Measurements from ENCODE around the gene PARD6A. TPM values are rescaled to one million over a fixed set of nuclear protein-coding genes. Genes with fewer than 3 reads are reported as not detected.
A peak's percentile ranks its signal among the peaks of the same experiment; 100 is the strongest.

Gene PARD6A
- total and polyA plus RNA-seq, 2 of the 13 experiments (the other 11 are each of a cell fraction or from before 2014, with no cell fraction given) = 3.5 to 4.3 TPM

GRCh38 chr16:67659675-67660563, 841 bp upstream of the PARD6A start, which contains the start of gene ACD (continued):
- TF ChIP-seq JDP2 (CRISPR knock-in tag; IDR thresholded peaks at IDR 0.05; ENCODE audit: borderline replicate concordance) (no peak), STAT6 (CRISPR knock-in tag; IDR thresholded peaks at IDR 0.05; ENCODE audit: borderline replicate concordance) (peak; percentile 76; the same call in 1 of the 2 replicates), RFXANK (CRISPR knock-in tag; IDR thresholded peaks at IDR 0.05) (no peak), SOX13 (IDR thresholded peaks at IDR 0.05) (peak; percentile 11; the same call in 1 of the 2 replicates), SOX13 (CRISPR knock-in tag; conservative IDR thresholded peaks at IDR 0.05 in 1 of 2, IDR thresholded peaks at IDR 0.05 in 1 of 2) (no peak), ZNF619 (CRISPR knock-in tag; IDR thresholded peaks at IDR 0.05) (no peak; the same call in none of the 2 replicates), ZNF589 (CRISPR knock-in tag; conservative IDR thresholded peaks at IDR 0.05) (0 out of 2 replicates have a peak, but pooled peaks have one; percentile 60), ZNF546 (CRISPR knock-in tag; conservative IDR thresholded peaks at IDR 0.05) (peak; percentile 96), PAF1 (CRISPR knock-in tag; IDR thresholded peaks at IDR 0.05) (no peak), UBTF (CRISPR knock-in tag; IDR thresholded peaks at IDR 0.05) (peak; percentile 89), THAP8 (CRISPR knock-in tag; IDR thresholded peaks at IDR 0.05; ENCODE audit: borderline replicate concordance) (no peak), HNF1A (IDR thresholded peaks at IDR 0.05; ENCODE audit: low read depth) (no peak), HNF1A (CRISPR knock-in tag; IDR thresholded peaks at IDR 0.05; ENCODE audit: borderline replicate concordance) (peak; percentile 59), ZNF674 (CRISPR knock-in tag; IDR thresholded peaks at IDR 0.05; ENCODE audit: low read depth) (no peak; the same call in 1 of the 2 replicates), ZBTB49 (CRISPR knock-in tag; IDR thresholded peaks at IDR 0.05; ENCODE audit: borderline replicate concordance) (no peak)

Measured in HepG2 (cell line).